ENCODE measurements around the gene ACP5.

DNA sequence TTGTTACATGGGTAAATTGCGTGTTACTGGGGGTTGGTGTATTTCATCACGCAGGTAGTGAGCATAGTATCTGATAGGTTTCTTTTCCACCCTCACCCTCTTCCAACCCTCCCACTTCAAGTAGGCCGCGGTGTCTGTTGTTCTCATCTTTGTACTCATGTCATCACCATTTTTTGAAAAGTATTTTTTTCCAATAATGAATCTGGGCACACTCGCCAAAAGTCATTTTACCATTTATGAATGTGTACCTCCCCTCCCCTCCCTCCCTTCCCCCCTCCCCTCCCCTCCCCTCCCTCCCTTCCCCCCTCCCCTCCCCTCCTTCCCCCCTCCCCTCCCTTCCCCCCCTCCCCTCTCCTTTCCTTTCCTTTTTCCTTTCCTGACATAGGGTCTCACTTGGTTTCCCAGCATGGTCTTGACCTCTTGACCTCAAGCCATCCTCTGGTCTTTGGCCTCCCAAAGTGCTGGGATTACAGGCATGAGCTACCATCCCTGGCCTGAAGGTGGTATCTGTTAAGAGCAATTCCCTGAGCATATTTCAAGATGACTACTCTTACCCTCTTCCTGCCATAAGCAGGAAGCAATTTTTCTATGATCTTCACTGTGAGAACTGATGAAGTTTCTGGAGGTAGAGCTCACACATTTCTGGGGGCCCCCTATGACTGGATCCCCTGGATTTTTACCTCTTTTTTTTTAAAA is 35.5 kb upstream of the ACP5 start:
- no peak for TF ChIP-seq ISL1 (CRISPR knock-in tag; IDR thresholded peaks at IDR 0.05)
- no peak for TF ChIP-seq SNAI2 (CRISPR knock-in tag; IDR thresholded peaks at IDR 0.05)
- TF ChIP-seq, protein P1, sequence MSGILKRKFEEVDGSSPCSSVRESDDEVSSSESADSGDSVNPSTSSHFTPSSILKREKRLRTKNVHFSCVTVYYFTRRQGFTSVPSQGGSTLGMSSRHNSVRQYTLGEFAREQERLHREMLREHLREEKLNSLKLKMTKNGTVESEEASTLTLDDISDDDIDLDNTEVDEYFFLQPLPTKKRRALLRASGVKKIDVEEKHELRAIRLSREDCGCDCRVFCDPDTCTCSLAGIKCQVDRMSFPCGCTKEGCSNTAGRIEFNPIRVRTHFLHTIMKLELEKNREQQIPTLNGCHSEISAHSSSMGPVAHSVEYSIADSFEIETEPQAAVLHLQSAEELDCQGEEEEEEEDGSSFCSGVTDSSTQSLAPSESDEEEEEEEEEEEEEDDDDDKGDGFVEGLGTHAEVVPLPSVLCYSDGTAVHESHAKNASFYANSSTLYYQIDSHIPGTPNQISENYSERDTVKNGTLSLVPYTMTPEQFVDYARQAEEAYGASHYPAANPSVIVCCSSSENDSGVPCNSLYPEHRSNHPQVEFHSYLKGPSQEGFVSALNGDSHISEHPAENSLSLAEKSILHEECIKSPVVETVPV (CRISPR knock-in tag; IDR thresholded peaks at IDR 0.05) = no peak
- TF ChIP-seq, protein P2, sequence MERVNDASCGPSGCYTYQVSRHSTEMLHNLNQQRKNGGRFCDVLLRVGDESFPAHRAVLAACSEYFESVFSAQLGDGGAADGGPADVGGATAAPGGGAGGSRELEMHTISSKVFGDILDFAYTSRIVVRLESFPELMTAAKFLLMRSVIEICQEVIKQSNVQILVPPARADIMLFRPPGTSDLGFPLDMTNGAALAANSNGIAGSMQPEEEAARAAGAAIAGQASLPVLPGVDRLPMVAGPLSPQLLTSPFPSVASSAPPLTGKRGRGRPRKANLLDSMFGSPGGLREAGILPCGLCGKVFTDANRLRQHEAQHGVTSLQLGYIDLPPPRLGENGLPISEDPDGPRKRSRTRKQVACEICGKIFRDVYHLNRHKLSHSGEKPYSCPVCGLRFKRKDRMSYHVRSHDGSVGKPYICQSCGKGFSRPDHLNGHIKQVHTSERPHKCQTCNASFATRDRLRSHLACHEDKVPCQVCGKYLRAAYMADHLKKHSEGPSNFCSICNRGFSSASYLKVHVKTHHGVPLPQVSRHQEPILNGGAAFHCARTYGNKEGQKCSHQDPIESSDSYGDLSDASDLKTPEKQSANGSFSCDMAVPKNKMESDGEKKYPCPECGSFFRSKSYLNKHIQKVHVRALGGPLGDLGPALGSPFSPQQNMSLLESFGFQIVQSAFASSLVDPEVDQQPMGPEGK (CRISPR knock-in tag; IDR thresholded peaks at IDR 0.05; ENCODE audit: borderline replicate concordance) = no peak
- no peak for TF ChIP-seq ZFP3 (CRISPR knock-in tag; IDR thresholded peaks at IDR 0.05)
- TF ChIP-seq ZNF8 (CRISPR knock-in tag; IDR thresholded peaks at IDR 0.05) = no peak
- TF ChIP-seq ZNF565 (CRISPR knock-in tag; conservative IDR thresholded peaks at IDR 0.05; ENCODE audit: low read depth) = no peak

Measured in SK-N-SH treated with all-trans-retinoic acid at 6 μM for 48 hours (cell line).